ENCODE data around the gene SNTB2.

Gene SNTB2

DNA sequence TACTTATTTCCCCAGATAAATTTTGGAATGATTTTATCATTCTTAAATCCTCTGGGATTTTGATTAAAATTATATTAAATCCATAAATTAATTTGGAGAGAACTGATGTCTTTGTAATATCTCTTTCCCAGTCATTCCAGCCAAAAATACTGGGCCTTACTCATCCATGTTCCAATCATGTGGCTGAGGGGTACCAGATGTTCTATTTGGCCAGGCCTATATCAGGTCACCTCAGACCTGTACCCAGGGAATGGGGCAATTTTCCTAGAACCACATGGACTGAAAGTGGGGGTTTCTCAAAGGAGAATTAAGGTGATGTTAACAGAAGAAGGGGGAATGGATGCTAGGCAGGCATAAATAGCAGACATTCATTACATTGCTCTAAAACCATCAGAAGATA lies 7.5 kb downstream of the SNTB2 start:
- H3K9me3 ChIP-seq (ENCODE audit: severe bottlenecking) = no peaks in the 10 kb centered on the region
- H3K27ac ChIP-seq = no peak overlapping the region
- peaks cover 3% of the 10 kb centered on the region; the same call in 1 of the 2 replicates for H3K36me3 ChIP-seq
- no peak for DNase-seq
- H3K4me3 ChIP-seq (ENCODE audit: low read depth, low read length) = no peak overlapping the region
- no peaks in the 10 kb centered on the region for H3K27me3 ChIP-seq (ENCODE audit: insufficient read depth, low read depth, severe bottlenecking)
- TF ChIP-seq, protein P1, sequence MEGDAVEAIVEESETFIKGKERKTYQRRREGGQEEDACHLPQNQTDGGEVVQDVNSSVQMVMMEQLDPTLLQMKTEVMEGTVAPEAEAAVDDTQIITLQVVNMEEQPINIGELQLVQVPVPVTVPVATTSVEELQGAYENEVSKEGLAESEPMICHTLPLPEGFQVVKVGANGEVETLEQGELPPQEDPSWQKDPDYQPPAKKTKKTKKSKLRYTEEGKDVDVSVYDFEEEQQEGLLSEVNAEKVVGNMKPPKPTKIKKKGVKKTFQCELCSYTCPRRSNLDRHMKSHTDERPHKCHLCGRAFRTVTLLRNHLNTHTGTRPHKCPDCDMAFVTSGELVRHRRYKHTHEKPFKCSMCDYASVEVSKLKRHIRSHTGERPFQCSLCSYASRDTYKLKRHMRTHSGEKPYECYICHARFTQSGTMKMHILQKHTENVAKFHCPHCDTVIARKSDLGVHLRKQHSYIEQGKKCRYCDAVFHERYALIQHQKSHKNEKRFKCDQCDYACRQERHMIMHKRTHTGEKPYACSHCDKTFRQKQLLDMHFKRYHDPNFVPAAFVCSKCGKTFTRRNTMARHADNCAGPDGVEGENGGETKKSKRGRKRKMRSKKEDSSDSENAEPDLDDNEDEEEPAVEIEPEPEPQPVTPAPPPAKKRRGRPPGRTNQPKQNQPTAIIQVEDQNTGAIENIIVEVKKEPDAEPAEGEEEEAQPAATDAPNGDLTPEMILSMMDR (IDR thresholded peaks at IDR 0.05; ENCODE audit: low read depth, low read length) = no peak

DNA sequence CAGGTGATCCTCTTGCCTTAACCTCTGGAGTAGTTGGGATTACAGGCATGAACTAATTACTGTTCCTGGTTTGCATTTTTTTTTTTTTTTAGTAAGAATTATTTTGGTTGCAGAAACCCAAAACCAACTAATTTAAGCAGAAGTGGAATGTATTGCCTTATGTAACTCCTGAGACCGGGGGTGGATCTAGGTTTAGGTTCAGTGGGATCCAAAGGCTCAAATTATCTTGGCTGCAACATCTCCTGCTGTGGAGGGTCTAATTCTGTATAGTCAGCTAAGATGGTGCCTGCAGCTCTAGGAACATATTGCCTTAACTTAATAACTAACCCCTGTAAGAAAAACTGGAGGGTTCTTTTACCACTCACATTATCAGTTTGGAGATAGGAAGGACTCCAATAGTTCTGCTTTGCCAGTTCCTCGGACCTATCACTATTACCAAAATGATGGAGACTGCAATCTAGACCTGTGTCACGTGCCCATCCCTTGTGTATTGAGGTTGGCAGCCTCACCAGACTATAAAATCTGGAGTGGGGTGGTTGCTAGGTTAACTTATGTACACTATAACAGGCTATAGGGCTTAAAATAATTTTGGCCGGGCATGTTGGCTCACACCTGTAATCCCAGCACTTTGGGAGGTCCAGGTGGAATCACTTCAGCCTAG lies 8.5 kb downstream of the SNTB2 start:
- TF ChIP-seq, protein P1 (IDR thresholded peaks at IDR 0.05; ENCODE audit: low read depth, low read length) = no peak
- H3K4me3 ChIP-seq (ENCODE audit: low read depth, low read length) = no peak overlapping the region
- H3K27me3 ChIP-seq (ENCODE audit: insufficient read depth, low read depth, severe bottlenecking) = no peaks in the 10 kb centered on the region
- no peak overlapping the region for H3K27ac ChIP-seq
- H3K9me3 ChIP-seq (ENCODE audit: severe bottlenecking) = no peaks in the 10 kb centered on the region
- no peak for DNase-seq
- H3K36me3 ChIP-seq = no peaks in the 10 kb centered on the region

DNA sequence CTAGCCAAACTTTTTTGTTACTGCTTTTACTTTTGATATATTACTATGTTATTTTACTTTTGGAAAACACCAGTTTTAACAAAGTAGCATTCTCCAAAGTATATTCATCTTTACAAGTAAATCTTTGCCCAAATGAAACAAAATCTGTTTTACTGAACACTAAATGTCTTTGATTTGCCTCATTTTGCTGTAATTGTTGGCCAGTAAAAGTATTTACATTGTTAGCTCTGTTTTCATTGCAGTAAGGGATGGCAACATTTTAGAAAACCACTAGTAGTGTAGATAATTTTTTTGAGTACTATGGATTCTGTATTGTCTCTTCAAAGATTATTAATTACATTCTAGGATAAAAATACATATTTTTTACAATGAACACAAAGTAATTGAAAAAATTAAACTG lies 10.6 kb downstream of the SNTB2 start:
- no peaks in the 10 kb centered on the region for H3K36me3 ChIP-seq
- TF ChIP-seq, protein P1 (IDR thresholded peaks at IDR 0.05; ENCODE audit: low read depth, low read length) = no peak

DNA sequence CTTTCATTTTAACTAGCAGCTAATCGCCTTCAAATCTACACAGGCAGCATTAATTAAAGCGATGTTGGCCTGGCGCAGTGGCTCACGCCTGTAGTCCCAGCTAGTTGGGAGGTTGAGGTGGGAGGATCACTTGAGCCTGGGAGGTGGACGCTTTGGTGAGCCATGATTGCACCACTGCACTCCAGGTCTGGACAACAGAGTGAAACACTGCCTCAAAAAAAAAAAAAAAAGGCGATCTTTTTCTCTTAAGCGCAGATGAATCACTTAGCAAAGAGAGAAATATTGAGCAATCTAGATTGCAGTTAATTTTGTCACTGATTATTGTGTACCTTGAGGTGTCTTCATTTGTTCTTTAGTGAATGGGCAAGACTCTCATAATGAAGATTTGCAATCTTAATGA lies 12.4 kb downstream of the SNTB2 start:
- Histone ChIP-seq H3K36me3 (no peaks in the 10 kb centered on the region; the same call in 1 of the 2 replicates), H3K27ac (no peak overlapping the region), H3K27me3 (ENCODE audit: insufficient read depth, low read depth, severe bottlenecking) (no peaks in the 10 kb centered on the region), H3K9me3 (ENCODE audit: severe bottlenecking) (no peaks in the 10 kb centered on the region), H3K4me3 (ENCODE audit: low read depth, low read length) (no peak overlapping the region)
- DNase-seq = no peak
- TF ChIP-seq, protein P1 (IDR thresholded peaks at IDR 0.05; ENCODE audit: low read depth, low read length) = no peak

More for the DNA sequence above, 10.6 kb downstream of the SNTB2 start:
- Histone ChIP-seq H3K9me3 (ENCODE audit: severe bottlenecking) (no peaks in the 10 kb centered on the region), H3K27me3 (ENCODE audit: insufficient read depth, low read depth, severe bottlenecking) (no peaks in the 10 kb centered on the region), H3K27ac (no peak overlapping the region), H3K4me3 (ENCODE audit: low read depth, low read length) (no peak overlapping the region)
- DNase-seq = no peak

DNA sequence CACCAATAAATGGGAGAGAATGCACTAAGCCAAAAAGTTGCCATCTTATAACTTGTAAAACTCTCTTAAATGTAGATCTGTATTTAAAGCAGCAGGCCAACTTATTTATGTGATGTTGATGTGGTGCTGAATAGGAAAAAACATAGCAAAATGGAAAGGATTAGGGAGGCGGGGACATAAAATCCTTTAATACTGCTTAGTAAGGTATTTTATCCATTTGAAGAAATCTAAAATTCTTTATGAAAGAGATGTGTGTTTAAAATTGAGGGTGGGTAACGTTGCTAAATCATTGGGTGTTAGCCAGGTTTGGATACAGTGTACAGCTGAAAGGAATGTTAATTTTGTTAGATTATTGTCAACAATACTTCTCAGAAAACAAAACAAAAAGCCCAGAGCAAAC lies 14.3 kb downstream of the SNTB2 start:
- no peaks in the 10 kb centered on the region; the same call in 1 of the 2 replicates for H3K36me3 ChIP-seq
- no peaks in the 10 kb centered on the region for H3K27me3 ChIP-seq (ENCODE audit: insufficient read depth, low read depth, severe bottlenecking)
- H3K4me3 ChIP-seq (ENCODE audit: low read depth, low read length) = no peak overlapping the region
- TF ChIP-seq, protein P1 (IDR thresholded peaks at IDR 0.05; ENCODE audit: low read depth, low read length) = no peak
- H3K9me3 ChIP-seq (ENCODE audit: severe bottlenecking) = no peaks in the 10 kb centered on the region
- H3K27ac ChIP-seq = no peak overlapping the region
- no peak for DNase-seq

DNA sequence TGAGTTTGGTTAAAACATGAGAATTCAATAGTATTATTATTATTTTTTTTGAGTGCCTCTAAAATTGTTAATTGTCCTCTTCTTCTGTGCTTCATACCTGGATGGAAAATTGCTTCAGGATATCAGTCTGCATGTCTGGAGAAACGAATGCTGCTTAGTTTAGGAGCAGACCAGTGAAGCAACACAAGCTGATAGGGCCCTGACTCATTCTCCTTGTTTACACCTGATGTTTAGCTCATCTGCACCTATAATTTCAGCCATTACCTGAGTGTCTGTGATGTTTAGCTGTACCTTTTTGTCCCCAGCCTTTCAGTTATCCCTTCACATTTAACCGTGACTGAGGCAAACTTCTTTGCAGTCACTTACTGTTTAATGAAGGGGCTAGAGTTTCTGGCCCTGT lies 14.8 kb downstream of the SNTB2 start:
- TF ChIP-seq, protein P1 (IDR thresholded peaks at IDR 0.05; ENCODE audit: low read depth, low read length) = no peak
- Histone ChIP-seq H3K9me3 (ENCODE audit: severe bottlenecking) (no peaks in the 10 kb centered on the region), H3K27me3 (ENCODE audit: insufficient read depth, low read depth, severe bottlenecking) (no peaks in the 10 kb centered on the region), H3K4me3 (ENCODE audit: low read depth, low read length) (no peak overlapping the region), H3K36me3 (no peaks in the 10 kb centered on the region; the same call in 1 of the 2 replicates), H3K27ac (no peak overlapping the region)
- DNase-seq = no peak
